HEK293 (cell line): ENCODE measurements around the gene PHF23.

Experiments used
- CTCF ChIA-PET: fragments of 350-600 bp; formaldehyde crosslinking; extraction: SDS; loops from one replicate; lab custom pipeline; 2021; ENCODE audit warnings: antibody characterized with exemption; lab: Yijun Ruan, JAX
- POLR2A ChIA-PET: fragments of 300-600 bp; formaldehyde crosslinking; extraction: SDS; loops from one replicate; lab custom pipeline; 2020; ENCODE audit warnings: antibody characterized with exemption, inconsistent platforms; lab: Yijun Ruan, JAX
- H3K27ac ChIP-seq: fragments of 200-500 bp; sonication (Bioruptor generic); 2 replicates; pipeline ENCODE4 v1.5.1; 2014; ENCODE audit warnings: low read depth, low read length, control low read depth, inconsistent platforms; ENCODE audit errors: extremely low read depth
- H3K36me3 ChIP-seq, 2 experiments: fragments of 200-500 bp in 1 of 2; sonication (Bioruptor generic) in 1 of 2; 1 replicate in 1 of 2; 2 replicates in 1 of 2; pipeline ENCODE4 v1.5.1; 2014 to 2017; ENCODE audit warnings: inconsistent platforms in 2 of 2, low read length in 2 of 2; ENCODE audit not compliant: control insufficient read depth in 2 of 2, insufficient read depth in 1 of 2
- H3K4me1 ChIP-seq: fragments of 200-500 bp; sonication (Bioruptor generic); 2 replicates; pipeline ENCODE4 v1.5.1; 2014; ENCODE audit warnings: mild to moderate bottlenecking, low read length, inconsistent platforms; ENCODE audit not compliant: control insufficient read depth, insufficient read depth
- H3K4me3 ChIP-seq: 2 replicates; pipeline ENCODE4 v1.5.1; 2011; ENCODE audit warnings: low read depth, mild to moderate bottlenecking, control low read depth, low read length, moderate library complexity
- H3K9me3 ChIP-seq: fragments of 200-500 bp; sonication (Bioruptor generic); 2 replicates; pipeline ENCODE4 v1.5.1; 2014; ENCODE audit warnings: low read depth, low read length, inconsistent platforms; ENCODE audit not compliant: control insufficient read depth, insufficient read depth
- BCL11B ChIP-seq: fragments of 450-650 bp; formaldehyde crosslinking; IDR thresholded peaks from 2 replicates; pipeline ENCODE4 v1.5.1; 2016; ENCODE audit warnings: low read depth, missing biosample characterization, missing genetic modification characterization
- PRDM1 ChIP-seq: fragments of 450-650 bp; formaldehyde crosslinking; IDR thresholded peaks from 2 replicates; pipeline ENCODE4; 2016; ENCODE audit warnings: missing biosample characterization, missing genetic modification characterization
- PRDM10 ChIP-seq: fragments of 450-650 bp; formaldehyde crosslinking; IDR thresholded peaks from 2 replicates; pipeline ENCODE4 v1.5.1; 2016; ENCODE audit warnings: missing biosample characterization, missing genetic modification characterization
- REPIN1 ChIP-seq: fragments of 450-650 bp; formaldehyde crosslinking; IDR thresholded peaks from 2 replicates; pipeline ENCODE4 v1.5.1; 2017; ENCODE audit warnings: missing biosample characterization, missing genetic modification characterization, low read depth
- REST ChIP-seq: fragments of 450-650 bp; formaldehyde crosslinking; IDR thresholded peaks from 2 replicates; pipeline ENCODE4 v1.5.1; 2016; ENCODE audit warnings: missing biosample characterization, missing genetic modification characterization
- ZBTB10 ChIP-seq: fragments of 450-650 bp; formaldehyde crosslinking; IDR thresholded peaks from 2 replicates; pipeline ENCODE4 v1.5.1; 2016; ENCODE audit warnings: missing biosample characterization, missing genetic modification characterization
- ZBTB20 ChIP-seq: fragments of 450-650 bp; formaldehyde crosslinking; IDR thresholded peaks from 2 replicates; pipeline ENCODE4 v1.5.1; 2016; ENCODE audit warnings: missing biosample characterization, missing genetic modification characterization
- ZBTB48 ChIP-seq: fragments of 450-650 bp; formaldehyde crosslinking; IDR thresholded peaks from 2 replicates; pipeline ENCODE4 v1.5.1; 2016; ENCODE audit warnings: missing biosample characterization, missing genetic modification characterization
- ZBTB7A ChIP-seq: fragments of 450-650 bp; formaldehyde crosslinking; IDR thresholded peaks from 2 replicates; pipeline ENCODE4 v1.5.1; 2016; ENCODE audit warnings: low read depth, missing biosample characterization, missing genetic modification characterization
- ZFHX2 ChIP-seq: fragments of 450-650 bp; formaldehyde crosslinking; conservative IDR thresholded peaks from 2 replicates; pipeline ENCODE4 v1.5.1; 2016; ENCODE audit warnings: missing biosample characterization, missing genetic modification characterization
- ZNF169 ChIP-seq: fragments of 450-650 bp; formaldehyde crosslinking; IDR thresholded peaks from 2 replicates; pipeline ENCODE4 v1.5.1; 2016; ENCODE audit warnings: missing biosample characterization, missing genetic modification characterization
- ZNF266 ChIP-seq: fragments of 450-650 bp; formaldehyde crosslinking; IDR thresholded peaks from 2 replicates; pipeline ENCODE4 v1.5.1; 2016; ENCODE audit warnings: missing biosample characterization, missing genetic modification characterization, low read depth
- ZNF600 ChIP-seq: fragments of 450-650 bp; formaldehyde crosslinking; IDR thresholded peaks from 2 replicates; pipeline ENCODE4 v1.5.1; 2016; ENCODE audit warnings: missing biosample characterization, missing genetic modification characterization
- ZNF623 ChIP-seq: fragments of 450-650 bp; formaldehyde crosslinking; IDR thresholded peaks from 2 replicates; pipeline ENCODE4 v1.5.1; 2016; ENCODE audit warnings: missing biosample characterization, missing genetic modification characterization
- ZNF76 ChIP-seq: fragments of 450-650 bp; formaldehyde crosslinking; IDR thresholded peaks from 2 replicates; pipeline ENCODE4; 2016; ENCODE audit warnings: low read depth, missing biosample characterization, missing genetic modification characterization, borderline replicate concordance
- ZNF768 ChIP-seq: fragments of 450-650 bp; formaldehyde crosslinking; IDR thresholded peaks from 2 replicates; pipeline ENCODE4 v1.5.1; 2018; ENCODE audit warnings: missing biosample characterization, mild to moderate bottlenecking, missing genetic modification characterization
- ZNF777 ChIP-seq: fragments of 450-650 bp; formaldehyde crosslinking; IDR thresholded peaks from 2 replicates; pipeline ENCODE4 v1.5.1; 2017; ENCODE audit warnings: missing biosample characterization, missing genetic modification characterization, borderline replicate concordance

Gene PHF23

GRCh38 chr17:7241090-7241733 lies 2.0 kb upstream of the PHF23 start:
- peaks cover 21 to 53% of the 10 kb centered on the region in 2 experiments for H3K36me3 ChIP-seq
- H3K4me1 ChIP-seq: peaks cover 11% of the 10 kb centered on the region
- ChIA-PET POLR2A (interaction anchor here (0.6 to 14.2 kb wide), 10 partner anchors 10 to 896 kb away, joined by 3 to 284 read pairs (median 7); partner anchors contain the start of genes ACADVL, CTDNEP1, DLG4 and ELP5), CTCF (interaction anchor here (1.0 to 5.2 kb wide), 6 partner anchors 21 to 196 kb away, joined by 3 to 33 read pairs (median 6); partner anchors contain the start of genes ACADVL and DLG4)
- peak overlapping the region; percentile 91 for H3K27ac ChIP-seq
- peak overlapping the region; percentile 82 for H3K4me3 ChIP-seq
- TF ChIP-seq REST (tag by site-specific recombination) (no peak), ZFHX2 (tag by site-specific recombination) (0 out of 2 replicates have a peak, but pooled peaks have one; percentile 6), PRDM10 (peak; percentile 45; the same call in 1 of the 2 replicates), ZNF600 (0 out of 2 replicates have a peak, but pooled peaks have one; percentile 31)
- H3K9me3 ChIP-seq: no peaks in the 10 kb centered on the region

GRCh38 chr17:7240375-7240774 lies 1.1 kb upstream of the PHF23 start:
- CTCF ChIA-PET: interaction anchor here (0.6 to 5.2 kb wide), 3 partner anchors 20 to 56 kb away, joined by 3 to 33 read pairs (median 12); partner anchors contain the start of genes ACADVL and DLG4
- Histone ChIP-seq H3K4me1 (peaks cover 13% of the 10 kb centered on the region), H3K4me3 (peak overlapping the region; percentile 20; the same call in 1 of the 2 replicates), H3K27ac (0 out of 2 replicates have a peak overlapping the region, but pooled peaks have one; percentile 21), H3K9me3 (no peaks in the 10 kb centered on the region), H3K36me3 (peaks cover 21 to 54% of the 10 kb centered on the region in 2 experiments)
- POLR2A ChIA-PET: interaction anchor here (0.6 to 14.2 kb wide), 5 partner anchors 11 to 897 kb away, joined by 4 to 284 read pairs (median 6); partner anchors contain the start of genes ACADVL, CTDNEP1, DLG4 and ELP5
- no peak for TF ChIP-seq ZNF169 (tag by site-specific recombination)
- peak; percentile 97 for TF ChIP-seq PRDM1 (tag by site-specific recombination)

- CTCF ChIA-PET: interaction anchor here (0.6 to 5.2 kb wide), 4 partner anchors 19 to 1827 kb away, joined by 3 to 33 read pairs (median 8); partner anchors contain the start of genes ACADVL, DLG4 and SLC2A4
- H3K4me1 ChIP-seq: peaks cover 13% of the 10 kb centered on the region
- H3K9me3 ChIP-seq: no peaks in the 10 kb centered on the region
- peak overlapping the region; percentile 90 for H3K4me3 ChIP-seq
- H3K36me3 ChIP-seq: peaks cover 18 to 49% of the 10 kb centered on the region in 2 experiments
- peak overlapping the region; percentile 89 for H3K27ac ChIP-seq
- POLR2A ChIA-PET: interaction anchor here (0.5 to 14.2 kb wide), 16 partner anchors 9 to 1170 kb away, joined by 3 to 284 read pairs (median 5); partner anchors contain the start of genes ACADVL, CTDNEP1, DLG4 and ELP5
- 0 out of 2 replicates have a peak, but pooled peaks have one; percentile 25 for TF ChIP-seq ZNF266 (tag by site-specific recombination)
- TF ChIP-seq ZNF76 (tag by site-specific recombination): peak; percentile 87
- peak; percentile 31; the same call in 1 of the 2 replicates for TF ChIP-seq ZBTB48 (tag by site-specific recombination)
- no peak for TF ChIP-seq REPIN1 (tag by site-specific recombination)
- 0 out of 2 replicates have a peak, but pooled peaks have one; percentile 8 for TF ChIP-seq ZBTB10 (tag by site-specific recombination)
- TF ChIP-seq BCL11B: peak; percentile 40; the same call in 1 of the 2 replicates
- TF ChIP-seq ZNF777: 0 out of 2 replicates have a peak, but pooled peaks have one; percentile 17
- TF ChIP-seq ZBTB20: peak; percentile 93
- TF ChIP-seq ZNF623 (tag by site-specific recombination): peak; percentile 16; the same call in 1 of the 2 replicates
- TF ChIP-seq ZBTB7A (tag by site-specific recombination): peak; percentile 57; the same call in 1 of the 2 replicates
- no peak for TF ChIP-seq ZNF768 (tag by site-specific recombination)
Observed at GRCh38 chr17:7238420-7239090, 702 bp downstream of the PHF23 start.
